Left ventricle myocardium inferior (tissue), 1 donor: ENCODE data around the gene FAM221B. TPM values are rescaled to one million over a fixed set of nuclear protein-coding genes. Genes with fewer than 3 reads are reported as not detected.

ENCODE experiments used
- DNase-seq: peaks from one replicate; pipeline ENCODE4 v3.0.0-alpha.2; 2020
- H3K27ac ChIP-seq: fragments of 200-600 bp; replicated peaks from 2 replicates; pipeline ENCODE4 v1.8.0; 2021
- H3K27me3 ChIP-seq: fragments of 200-600 bp; 2 replicates; pipeline ENCODE4 v1.8.0; 2021; ENCODE audit warnings: low read depth
- H3K36me3 ChIP-seq: fragments of 200-600 bp; 2 replicates; pipeline ENCODE4 v1.8.0; 2021
- H3K4me1 ChIP-seq: fragments of 200-600 bp; 2 replicates; pipeline ENCODE4 v1.8.0; 2021
- H3K4me3 ChIP-seq: fragments of 200-600 bp; 2 replicates; pipeline ENCODE4 v1.8.0; 2021; ENCODE audit warnings: mild to moderate bottlenecking, moderate library complexity
- H3K9me3 ChIP-seq: fragments of 200-600 bp; replicated peaks from 2 replicates; pipeline ENCODE4 v1.8.0; 2021
- CTCF ChIP-seq: fragments of 200-600 bp; IDR thresholded peaks from 2 replicates; pipeline ENCODE4 v1.8.0; 2021; ENCODE audit warnings: antibody characterized with exemption, mild to moderate bottlenecking, borderline replicate concordance
- intact Hi-C: fragments of 100-400 bp; cut with micrococcal nuclease; formaldehyde crosslinking; loops from one replicate; pipeline ENCODE4 v1.11.0; 2022
- total RNA-seq: library from RNA; stranded (reverse); fragmentation: NEBNext Ultra II Directional; extraction: Animal tissue kit (Norgen Biotek cat#: 25700); gene quantifications from one replicate; pipeline ENCODE4 v1.2.1, GENCODE V29; 2021
- donor health status: DM: no; HTN: yes; CAD: no; lungs with severe emphysema.

The FAM221B gene
- total RNA-seq, 1 donor from 2014 or later = not detected

GRCh38 chr9:35845824-35846771 is 17.6 kb upstream of the FAM221B start:
- H3K4me1 ChIP-seq = peaks cover 46% of the 10 kb centered on the region
- H3K36me3 ChIP-seq = peaks cover 6% of the 10 kb centered on the region
- intact Hi-C loops = no loop called here
- TF ChIP-seq CTCF = no peak
- H3K4me3 ChIP-seq = no peak overlapping the region
- H3K9me3 ChIP-seq = no peaks in the 10 kb centered on the region
- no peak for DNase-seq
- H3K27me3 ChIP-seq = no peaks in the 10 kb centered on the region
- no peak overlapping the region for H3K27ac ChIP-seq

GRCh38 chr9:35844628-35845270 is 16.2 kb upstream of the FAM221B start:
- no peak for TF ChIP-seq CTCF
- Histone ChIP-seq H3K36me3 (peaks cover 6% of the 10 kb centered on the region), H3K9me3 (no peaks in the 10 kb centered on the region), H3K4me1 (peaks cover 46% of the 10 kb centered on the region), H3K27me3 (no peaks in the 10 kb centered on the region), H3K27ac (peak overlapping the region; percentile 58), H3K4me3 (no peak overlapping the region)
- DNase-seq = no peak
- intact Hi-C loops = no loop called here

DNA sequence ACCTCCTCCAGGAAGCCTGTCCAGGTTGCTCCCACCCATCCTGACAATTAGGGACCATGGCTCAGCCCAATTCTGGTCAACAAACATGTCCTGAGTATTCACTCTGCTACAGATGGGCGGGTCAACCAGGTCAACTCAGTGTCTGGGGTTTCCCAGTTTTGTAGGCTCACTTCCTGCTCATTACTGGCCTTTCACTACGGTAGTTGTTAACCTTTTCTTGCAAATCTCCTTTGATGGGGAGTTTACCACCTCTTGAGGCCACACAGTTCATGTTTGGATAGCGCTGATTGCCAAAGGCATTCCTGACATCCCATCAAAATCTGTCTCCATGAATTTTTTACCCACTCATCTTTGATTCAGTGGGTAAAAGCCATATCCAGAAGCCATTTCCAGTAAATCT is 14.3 kb upstream of the FAM221B start:
- no peak for TF ChIP-seq CTCF
- intact Hi-C loops = no loop called here
- Histone ChIP-seq H3K36me3 (peaks cover 6% of the 10 kb centered on the region), H3K4me1 (peaks cover 34% of the 10 kb centered on the region), H3K27me3 (no peaks in the 10 kb centered on the region), H3K4me3 (no peak overlapping the region), H3K27ac (no peak overlapping the region), H3K9me3 (no peaks in the 10 kb centered on the region)
- DNase-seq = no peak

DNA sequence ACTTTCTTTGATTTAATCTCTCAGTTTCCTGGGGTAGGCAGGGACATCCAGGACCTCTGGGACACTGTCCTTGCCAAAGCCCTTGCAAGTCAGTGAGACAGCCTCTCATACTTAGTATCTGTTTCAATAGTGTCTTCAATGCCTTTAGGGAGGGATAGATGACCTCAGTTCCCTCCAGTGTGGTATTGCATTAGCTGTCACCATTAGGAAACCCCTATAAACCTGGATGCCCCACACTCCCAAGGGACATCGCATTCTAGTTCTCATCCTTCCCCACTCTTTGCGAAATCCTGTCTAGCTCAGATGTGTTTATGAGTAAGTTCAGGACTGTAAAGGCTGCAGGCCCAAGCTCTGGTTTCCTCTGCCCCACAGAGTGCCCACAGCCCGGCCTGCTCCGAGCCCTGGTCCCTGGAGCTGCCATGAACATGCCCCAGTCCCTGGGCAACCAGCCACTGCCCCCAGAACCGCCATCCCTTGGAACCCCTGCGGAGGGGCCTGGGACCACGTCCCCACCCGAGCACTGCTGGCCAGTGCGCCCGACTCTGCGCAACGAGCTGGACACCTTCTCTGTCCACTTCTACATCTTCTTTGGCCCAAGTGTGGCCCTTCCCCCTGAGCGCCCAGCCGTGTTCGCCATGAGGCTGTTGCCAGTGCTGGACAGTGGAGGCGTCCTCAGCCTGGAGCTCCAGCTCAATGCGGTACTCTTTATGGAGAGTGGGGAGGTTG is 13.7 kb upstream of the FAM221B start:
- intact Hi-C loops = no loop called here
- no peaks in the 10 kb centered on the region for H3K9me3 ChIP-seq
- peaks cover 30% of the 10 kb centered on the region for H3K4me1 ChIP-seq
- H3K27me3 ChIP-seq = no peaks in the 10 kb centered on the region
- peaks cover 3% of the 10 kb centered on the region for H3K36me3 ChIP-seq
- TF ChIP-seq CTCF = no peak
- no peak overlapping the region for H3K4me3 ChIP-seq
- DNase-seq = no peak
- no peak overlapping the region for H3K27ac ChIP-seq

DNA sequence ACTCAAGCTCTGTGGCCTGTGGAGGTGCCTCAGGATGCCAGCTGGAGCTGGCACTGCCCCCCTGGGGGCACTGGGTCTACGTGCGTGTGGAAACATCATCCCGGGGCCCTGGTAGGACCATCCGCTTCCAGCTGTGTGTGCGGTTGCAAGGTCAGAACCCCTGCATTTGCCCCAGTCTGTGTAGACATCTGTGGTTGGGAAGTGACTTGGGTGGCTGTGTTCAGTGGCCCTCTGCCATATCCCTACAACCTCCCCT is 13.0 kb upstream of the FAM221B start:
- TF ChIP-seq CTCF = no peak
- no peak overlapping the region for H3K4me3 ChIP-seq
- H3K36me3 ChIP-seq = no peaks in the 10 kb centered on the region
- H3K27ac ChIP-seq = no peak overlapping the region
- no peak for DNase-seq
- intact Hi-C loops = no loop called here
- H3K27me3 ChIP-seq = no peaks in the 10 kb centered on the region
- H3K4me1 ChIP-seq = peaks cover 27% of the 10 kb centered on the region
- H3K9me3 ChIP-seq = no peaks in the 10 kb centered on the region
